Hematopoietic multipotent progenitor cell treated with erythropoietin and hydrocortisone succinate and interleukin-3 and kit ligand, for 6 days (in vitro differentiated cells): ENCODE data around the gene FHIT.

ENCODE experiments used
- DNase-seq: peaks from one replicate; pipeline ENCODE4 v3.0.0-alpha.2; 2015

The FHIT gene

DNA sequence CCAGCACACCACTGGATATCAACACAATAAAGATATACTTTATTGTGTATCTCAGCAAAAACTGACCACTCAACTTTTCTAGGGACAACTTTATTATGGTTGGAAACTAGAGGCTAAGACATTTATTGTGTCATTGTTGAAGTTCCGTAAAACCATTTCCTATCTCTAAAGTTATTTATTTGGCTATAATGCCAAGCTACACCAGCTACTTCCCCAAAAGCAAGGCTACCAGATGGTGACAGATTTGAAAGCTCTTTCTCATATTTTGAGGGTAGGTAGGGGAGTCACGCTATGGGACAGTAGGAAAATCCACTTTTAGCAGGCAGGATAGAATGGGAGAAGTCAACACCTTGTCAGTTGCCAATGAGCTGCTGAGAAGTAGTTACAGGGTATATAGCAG, 1366.8 kb downstream of the FHIT start:
- peak; percentile 50 for DNase-seq

DNA sequence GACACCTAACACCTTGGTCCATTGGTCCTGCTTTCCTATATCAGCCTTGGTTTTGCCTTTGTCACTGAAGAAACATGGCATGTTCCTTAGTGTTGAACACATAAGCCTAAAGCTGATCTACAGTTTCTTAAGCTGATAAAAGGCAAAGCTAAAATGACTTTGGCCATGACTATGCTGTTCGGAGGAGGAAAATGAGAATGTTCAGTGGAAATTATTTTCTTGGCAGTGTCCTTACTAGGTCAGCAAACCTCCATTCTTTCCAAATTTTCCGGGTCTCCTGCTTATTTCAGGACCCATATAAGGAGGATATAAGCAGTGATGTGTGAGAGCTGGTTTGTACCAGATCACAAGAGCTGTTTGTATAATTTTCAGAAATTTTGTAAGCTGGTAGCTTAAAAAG, 1368.5 kb downstream of the FHIT start:
- DNase-seq, result no peak

DNA sequence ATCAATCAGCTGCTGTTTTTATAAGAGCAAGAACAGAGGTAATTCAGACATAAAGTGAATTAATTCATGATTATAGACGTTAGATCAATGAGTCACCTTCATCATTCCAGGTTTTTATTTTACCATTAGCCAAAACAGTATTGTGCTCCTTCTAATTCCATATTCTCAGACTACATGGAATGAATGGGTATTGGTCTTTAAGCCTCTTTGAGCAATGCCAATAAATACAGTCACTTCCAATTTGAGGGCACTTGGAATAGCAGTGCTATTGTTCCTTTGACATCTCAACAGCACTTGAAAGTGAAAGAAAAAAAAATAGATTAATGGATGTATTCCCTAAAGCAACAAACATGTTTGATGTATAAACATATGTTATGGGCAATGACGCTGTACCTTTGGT, 1370.5 kb downstream of the FHIT start:
- no peak for DNase-seq

DNA sequence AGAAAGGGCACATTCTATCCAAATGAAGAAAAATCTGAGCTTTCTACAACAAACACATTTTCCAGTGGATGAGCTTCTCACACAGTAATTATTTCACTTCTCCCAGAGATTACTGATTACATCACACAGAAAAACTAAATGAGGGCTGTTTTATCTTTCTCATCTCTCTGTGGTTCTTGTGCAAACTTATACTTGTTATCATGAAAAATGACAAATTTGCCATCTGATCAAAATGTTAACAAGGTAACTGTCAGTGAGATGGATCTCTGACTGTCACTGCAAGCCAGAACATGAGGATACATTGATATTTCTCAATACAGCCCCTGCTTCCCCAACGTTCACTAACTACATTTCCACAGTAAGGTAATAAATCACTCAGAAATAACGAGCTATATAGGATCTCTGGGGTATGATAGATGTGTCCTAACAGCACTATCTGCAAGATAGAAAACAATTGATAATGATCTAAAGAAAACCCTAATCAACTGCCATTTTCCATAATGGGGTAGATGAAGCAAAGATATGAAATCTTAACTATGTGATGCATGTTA, 1372.1 kb downstream of the FHIT start:
- peak; percentile 56 for DNase-seq

DNA sequence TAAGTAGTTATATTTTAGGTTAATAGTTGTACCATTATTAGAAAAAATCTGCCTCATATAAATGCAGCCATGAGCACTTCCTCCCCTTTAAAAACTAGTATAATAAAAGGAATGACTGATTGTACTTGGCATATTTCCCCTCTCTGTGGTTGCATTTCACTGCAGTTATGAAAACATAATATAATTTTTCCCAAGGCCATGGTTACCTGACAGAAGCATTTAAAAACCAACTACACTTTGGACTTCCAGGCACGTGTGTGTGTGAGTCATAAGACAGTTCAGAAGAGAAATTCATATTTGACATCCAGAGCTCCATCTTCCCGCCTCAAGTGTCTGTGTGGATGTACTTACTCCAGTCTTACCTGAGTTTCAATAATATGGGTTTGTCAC, 1373.2 kb downstream of the FHIT start:
- no peak for DNase-seq

DNA sequence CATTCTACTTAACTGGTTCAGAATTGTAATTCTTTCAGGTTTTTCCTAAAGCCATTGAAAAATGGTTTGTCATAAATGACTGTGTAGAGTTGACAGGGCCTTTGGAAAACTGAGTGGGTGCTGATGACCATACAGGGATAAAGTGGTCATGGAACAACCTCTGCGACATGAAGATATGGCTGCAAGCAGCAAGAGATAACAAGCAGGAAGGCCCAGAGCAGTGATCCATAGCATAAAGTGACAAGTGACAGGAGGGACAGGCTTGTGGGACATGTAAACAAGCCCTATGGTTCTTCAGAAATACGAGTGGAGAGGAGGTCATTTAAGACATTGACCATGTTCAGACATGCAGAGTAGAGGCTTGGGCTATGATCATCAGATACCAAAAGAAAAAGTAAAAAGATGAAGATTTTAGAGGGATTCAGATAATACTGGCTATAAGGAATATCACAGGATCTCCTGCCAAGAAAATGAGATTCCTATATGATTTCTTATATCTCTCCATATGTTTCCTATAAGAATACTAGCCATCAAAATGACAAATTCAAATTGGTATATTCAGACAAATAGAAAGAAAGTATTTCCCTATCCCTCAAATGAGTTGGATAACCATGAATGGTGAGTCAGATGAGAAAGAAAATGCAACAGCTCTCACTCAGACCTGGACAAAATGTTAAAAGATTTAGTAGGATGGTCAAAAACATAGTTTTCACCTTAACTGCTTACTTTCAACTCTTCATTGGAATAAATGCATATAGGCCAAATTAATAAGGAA, 1373.8 kb downstream of the FHIT start:
- peak; percentile 12 for DNase-seq

DNA sequence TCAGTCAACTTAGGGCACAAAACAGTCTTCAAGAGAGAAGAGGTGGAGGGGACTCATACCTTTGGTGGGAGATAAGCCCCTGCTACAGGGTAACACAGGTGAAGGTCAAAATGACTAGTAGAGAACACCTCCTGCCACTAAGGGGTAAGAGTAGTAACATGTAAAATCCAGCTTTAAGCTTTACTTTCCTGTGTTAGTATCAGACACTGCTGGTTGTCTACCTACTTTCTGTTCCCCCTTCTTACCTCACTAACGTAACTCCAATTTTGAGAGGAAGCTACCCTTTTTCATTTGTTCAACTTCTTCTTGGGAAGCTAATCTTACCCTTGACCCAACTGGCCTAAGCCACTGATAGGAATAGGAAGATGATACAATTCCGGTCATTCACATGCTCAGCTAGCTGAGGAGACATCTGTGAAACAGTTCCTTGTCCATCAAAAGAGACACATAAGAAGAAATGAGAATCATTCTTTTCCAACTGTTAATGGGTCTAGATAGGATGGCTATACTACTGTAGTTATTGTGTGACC, 1374.7 kb downstream of the FHIT start:
- DNase-seq, result no peak

DNA sequence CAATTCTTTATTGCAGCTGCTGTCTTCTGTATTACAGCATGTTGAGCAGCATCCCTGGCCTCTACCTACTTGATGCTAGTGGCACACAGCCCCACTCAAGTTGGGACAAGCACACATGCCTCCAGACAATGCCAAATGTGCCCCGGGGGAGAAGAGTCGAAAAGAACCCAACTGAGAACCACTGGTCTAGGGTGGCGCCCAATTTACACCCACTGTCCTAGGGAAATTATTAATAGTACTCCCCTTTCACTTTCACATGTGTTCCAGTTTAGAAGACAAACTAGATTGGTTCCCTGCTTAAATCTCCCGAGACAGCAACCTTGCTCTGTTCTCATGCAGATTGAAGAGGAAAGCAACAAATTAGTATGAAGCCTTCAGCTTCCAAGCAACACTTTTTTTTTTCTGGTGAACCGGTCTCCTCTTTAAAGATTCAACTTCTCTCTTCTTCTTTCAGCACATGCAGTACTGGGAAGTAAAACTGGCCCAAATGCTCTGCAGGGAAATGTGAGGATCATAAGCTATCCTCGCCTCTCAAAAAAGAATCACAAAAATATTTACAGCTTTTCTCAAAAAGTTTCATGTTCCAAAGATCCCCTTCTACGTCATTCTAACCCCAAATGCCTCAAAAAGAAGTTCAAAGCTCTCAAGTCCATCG, 1377.5 kb downstream of the FHIT start:
- DNase-seq, result no peak

DNA sequence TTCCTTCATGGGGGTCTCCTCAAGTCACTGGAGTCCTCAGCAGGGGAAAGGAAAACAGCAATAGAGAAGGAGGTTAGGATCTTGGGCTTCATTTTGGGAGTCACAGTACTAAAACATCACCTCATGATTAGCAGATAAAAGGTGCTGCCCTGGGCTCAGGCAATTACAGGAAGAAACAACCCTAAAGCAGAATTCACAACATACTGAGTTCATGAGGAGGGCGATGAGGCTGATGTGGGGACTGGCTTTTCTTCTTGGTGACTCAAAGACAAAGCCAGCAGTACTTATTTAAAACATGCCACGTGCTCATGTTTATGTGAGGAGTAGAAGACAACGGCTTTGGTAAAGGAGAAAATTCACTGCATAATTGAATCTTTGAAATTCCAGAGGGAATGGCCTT, 1379.1 kb downstream of the FHIT start:
- DNase-seq, result no peak

DNA sequence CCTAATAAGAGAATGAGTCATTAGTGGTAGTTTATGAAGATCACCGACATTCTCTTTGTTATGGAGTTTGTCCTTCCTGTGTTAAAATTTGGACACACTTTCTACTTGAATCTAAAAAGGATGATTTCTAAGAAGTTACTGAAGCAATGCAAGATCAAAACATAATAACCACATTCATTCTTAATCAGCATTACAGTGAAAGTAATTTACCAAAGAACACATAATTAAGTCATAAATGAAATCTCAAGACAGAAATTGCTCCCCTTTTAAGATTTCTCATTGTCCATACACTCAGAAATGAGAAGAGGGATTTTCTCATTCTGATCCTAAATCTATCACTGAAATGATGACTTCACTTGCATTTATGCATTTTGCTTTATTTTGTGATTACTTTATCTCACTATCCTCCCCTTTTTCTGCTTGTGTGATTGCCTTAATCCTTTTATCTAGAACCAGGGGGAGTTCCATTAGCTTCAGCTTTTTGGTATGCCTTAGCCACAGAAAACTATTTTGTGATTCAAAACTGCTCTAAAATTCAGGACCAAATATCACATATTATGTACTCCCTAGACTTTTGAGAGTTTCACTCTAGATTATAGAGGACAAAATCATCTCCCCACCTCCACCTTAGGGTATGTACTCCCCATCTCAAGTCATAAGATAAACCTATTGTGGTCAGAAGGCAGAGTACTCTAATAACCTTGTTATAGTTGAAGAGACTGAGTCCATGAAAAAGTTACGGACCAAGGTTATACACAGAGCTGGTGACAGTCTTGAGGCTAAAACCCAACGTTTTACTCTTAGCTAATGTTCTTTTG, 1383.9 kb downstream of the FHIT start:
- DNase-seq, result no peak

DNA sequence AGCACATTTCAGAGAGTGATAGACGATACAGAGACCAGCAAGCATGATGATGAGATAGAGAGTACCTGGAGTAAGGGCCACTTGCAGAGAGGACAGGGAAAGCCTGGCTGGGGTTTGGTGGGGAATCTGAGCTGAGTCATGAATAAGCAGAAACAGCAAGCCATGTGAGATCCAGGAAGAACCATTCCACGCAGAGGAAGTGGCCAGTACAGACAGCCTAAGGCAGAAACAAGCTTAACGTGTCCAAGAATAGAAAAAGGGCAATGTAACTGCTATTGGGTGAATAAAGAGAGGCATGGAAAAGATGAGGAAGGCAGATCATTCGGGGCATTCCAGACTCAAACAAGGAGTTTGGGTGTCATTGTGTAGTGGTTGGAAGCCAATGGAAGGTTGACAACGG, 1385.2 kb downstream of the FHIT start:
- DNase-seq, result no peak

DNA sequence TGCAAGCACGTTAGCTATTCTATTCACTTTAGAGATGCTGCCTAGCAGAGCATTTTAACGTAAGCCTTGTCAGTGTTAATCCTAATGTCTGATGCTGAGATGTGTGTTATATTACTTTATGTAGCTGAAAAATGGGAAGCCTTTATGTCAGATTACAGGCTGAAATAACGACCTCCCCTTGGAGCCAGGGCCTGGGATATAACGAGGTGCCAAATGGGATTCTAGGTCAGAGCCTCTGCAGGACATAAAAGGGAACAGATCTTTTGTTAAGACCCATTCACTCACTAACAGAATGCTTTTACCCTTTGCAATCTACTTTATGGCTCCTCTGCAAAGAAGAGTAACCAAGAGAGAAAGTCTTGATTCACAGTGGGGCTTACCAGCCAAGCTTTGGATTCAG, 1385.9 kb downstream of the FHIT start:
- no peak for DNase-seq

DNA sequence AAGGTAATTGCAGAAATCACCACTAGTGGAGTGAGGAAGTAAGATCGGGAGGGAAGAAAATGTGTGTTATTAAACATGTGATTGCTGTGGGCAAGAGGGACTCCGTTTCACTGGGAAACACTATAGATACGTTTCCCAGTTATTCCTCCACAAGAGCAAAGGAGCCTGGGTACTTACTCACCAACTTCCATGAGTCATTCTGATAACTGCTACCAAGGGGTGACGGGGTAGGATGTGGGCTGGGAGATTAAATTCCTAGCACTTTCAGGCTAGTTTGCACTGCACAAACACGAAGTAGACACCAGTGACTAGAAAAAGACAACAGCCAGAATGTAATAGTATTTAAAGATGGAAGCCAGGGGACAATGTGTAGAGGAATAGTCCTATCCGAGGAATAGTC, 1388.6 kb downstream of the FHIT start:
- DNase-seq, result no peak

DNA sequence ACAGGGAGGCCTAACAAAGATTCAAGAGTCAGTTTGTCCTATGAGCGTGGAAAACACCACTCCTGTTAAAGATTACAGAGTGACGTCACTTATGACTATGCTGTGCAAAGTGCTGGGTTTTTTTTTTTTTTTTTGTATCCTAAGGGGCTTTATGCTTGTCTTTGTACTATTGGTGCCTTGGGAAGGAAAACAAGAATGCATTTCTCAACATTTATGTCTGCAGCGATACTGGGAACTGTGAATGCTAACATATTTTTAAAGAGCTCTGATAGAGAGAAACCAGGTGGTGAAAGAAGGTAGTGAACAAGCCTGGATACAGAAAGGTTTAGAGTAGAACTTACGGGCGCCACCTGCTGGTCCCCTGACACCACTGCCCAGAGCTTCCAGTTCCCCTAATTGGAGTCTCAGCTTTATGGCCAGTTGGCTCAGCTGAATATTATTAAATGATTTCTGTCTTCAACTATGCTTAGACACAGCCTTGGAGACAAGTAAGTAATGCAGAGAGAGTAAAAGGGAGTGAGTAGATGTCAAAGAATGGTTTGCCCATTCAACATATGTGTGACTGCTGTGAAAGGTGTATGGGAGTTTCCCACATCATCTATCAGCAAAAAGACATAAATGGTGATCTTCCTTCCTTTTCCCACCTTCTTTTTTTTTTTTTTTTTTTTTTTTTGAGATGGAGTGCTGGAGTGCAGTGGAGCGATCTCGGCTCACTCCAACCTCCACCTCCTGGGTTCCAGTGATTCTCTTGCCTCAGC, 1393.5 kb downstream of the FHIT start:
- peak; percentile 95 for DNase-seq

DNA sequence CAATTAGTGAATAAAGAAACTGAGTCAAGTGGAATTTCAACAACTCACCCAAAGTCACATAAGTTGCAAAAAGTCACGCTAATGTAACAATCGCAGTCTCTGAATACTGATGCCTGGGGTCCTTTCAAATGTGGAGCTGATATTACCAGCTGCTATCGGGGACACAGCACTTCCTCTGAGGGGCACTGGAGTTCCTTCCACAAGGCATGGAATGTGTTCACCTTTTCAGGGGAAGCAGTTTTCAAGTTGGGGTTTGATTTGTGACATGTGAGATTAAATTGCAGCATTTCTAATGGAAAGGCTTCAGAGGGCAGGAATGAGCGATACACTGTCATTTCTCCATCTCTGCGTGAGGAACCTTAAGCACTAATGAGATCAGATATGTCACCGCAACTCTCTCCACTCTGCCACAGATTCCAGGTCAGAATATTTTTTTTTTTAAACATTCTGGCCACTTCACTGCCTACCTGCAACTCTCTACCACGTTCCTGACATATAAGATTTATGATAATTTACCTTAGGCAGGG, 1394.3 kb downstream of the FHIT start:
- no peak for DNase-seq

DNA sequence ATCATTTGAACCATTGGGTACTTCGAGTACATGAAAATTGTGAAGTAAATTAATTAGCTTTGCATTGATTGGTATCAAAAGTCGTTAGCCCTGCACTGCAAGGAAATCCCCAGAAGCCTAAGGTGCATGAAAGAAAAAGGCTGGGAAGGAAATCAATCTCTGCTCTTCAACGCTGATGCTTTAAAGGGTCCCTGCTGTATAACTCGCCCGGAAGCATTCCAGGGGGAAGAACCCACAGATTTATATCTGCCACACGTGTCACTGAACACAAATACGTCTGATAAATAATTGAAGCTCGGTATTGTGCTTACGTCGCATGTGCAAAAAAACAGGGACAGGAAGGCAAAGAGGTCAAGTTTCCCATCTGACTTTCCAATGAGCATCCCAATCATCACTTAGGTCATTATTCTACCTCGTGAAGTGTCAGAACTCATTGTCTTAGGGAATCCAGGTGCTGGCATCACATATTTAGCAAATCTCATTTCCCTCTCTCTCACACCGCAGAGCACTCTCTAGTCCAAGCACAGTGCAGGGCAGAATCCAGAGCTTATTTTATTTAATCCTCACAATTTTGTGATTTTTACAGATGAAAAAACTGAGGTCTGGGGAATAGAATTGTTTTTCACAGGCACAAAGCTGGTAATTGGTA, 1397.1 kb downstream of the FHIT start:
- DNase-seq, result no peak

DNA sequence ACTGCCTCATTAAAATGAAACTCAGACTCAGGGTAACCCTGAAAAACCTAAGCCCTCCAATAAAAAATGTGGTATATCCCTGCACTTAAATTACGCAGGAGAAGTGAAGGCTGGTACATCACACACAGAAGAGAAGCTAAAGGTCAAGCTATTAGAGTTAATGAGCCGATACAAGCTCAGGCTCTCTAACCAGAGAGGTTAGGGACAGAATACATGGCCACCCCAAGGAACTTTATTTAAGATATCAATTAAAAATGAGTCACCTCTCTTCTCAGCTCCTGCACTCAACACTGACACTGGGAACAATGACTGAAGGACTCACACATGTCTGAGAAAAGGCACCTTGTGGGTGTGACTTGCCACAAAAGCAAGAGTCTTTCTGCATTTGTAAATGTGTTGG, 1400.8 kb downstream of the FHIT start:
- no peak for DNase-seq

DNA sequence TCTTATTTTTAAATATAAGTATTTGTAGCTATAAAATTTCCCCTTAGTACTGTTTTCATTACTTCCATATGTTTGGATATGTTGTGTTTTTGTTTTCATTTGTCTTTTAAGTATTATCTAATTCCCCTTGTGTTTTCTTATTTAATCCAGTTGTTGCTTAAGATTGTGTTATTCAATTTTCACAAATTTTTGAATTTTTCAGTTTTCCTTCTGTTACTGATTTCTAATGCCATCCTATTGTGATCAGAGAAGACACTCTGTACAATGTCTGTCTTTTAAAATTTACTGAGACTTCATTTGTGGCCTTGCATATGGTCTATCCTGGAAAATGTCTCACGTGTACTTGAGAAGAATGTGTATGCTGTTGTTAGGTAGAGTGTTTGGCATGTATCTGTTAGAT, 1405.9 kb downstream of the FHIT start:
- no peak for DNase-seq

DNA sequence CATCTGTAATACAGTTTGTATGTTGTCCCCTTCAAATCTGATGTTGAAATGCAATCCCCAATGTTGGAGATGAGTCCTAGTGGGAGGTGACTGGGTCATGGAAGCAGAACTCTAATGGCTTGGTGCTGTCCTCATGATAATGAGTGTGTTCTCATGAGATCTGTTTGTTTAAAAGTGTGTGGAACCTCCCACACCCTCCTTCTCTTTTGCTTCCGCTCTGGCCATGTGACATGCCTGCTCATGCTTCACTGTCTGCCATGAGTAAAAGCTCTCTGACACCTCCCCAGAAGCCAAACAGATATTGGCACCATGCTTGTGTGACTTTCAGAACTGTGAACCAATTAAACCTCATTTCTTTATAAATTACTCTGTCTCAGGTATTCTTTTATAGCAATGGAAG, 1407.4 kb downstream of the FHIT start:
- no peak for DNase-seq

DNA sequence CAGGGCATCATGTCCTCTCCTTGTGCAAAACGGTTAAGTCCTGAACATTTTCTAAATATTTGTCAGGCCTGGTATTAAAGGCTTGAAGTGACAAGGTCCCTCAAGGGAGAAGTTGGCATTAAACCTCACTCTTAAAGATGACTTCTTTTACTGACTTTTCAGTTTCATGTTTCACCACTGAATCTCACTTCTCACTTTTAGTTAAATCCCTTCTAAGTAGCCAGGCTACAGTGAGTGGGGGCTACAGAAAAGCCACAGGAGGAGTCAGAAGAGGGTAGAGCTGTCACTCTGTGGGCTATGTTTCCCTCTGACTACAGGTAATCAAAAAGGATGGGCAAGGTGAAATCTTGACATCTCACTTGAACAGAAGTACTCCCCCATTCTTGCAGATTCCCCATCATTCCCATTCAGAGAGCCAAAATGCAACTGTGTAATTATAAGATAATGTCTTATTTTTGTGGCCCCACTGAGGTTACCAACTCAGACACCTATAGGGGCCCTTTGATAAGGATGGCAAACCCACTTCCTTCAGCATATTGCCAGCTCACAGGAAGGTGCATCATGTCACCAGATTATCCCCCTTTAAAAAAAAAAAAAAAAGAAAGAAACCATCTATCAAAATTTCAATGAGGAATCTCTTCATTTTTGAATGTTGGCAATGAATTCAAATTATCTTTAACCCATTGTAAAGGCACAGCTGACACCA, 1411.3 kb downstream of the FHIT start:
- no peak for DNase-seq

DNA sequence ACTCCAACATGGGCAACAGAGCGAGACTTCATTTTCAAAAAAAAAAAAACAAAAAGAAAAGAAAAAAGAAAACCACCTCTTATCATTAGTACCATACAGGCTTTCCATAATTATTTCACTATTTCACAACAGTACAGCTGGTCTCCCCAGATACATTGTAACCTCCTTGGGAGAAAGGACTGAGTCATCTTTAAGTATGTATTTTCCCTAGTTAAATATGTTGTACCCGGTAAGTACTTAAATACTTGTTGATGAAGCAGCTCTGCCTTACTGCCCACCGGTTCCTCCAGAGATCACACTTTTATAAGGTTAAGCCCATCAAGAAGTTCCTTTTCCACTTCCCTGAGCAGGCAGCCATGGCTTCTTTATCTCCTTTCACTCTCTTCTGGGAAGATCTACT, 1412.0 kb downstream of the FHIT start:
- peak; percentile 41 for DNase-seq
